ENCODE data around the gene USP16. TPM values are rescaled to one million over a fixed set of nuclear protein-coding genes. Genes with fewer than 3 reads are reported as not detected.

Gene USP16
- total and polyA plus RNA-seq, 2 of the 13 experiments (the other 11 are each of a cell fraction or from before 2014, with no cell fraction given): 16.5 to 46.9 TPM

GRCh38 chr21:28992526-28993292 is 31.8 kb upstream of the USP16 start, which contains the start of gene LTN1 (continued):
- no peak for TF ChIP-seq ZNF737 (CRISPR knock-in tag; IDR thresholded peaks at IDR 0.05; ENCODE audit: borderline replicate concordance)
- no peak for TF ChIP-seq ZNF557 (CRISPR knock-in tag; IDR thresholded peaks at IDR 0.05)
- no peak for TF ChIP-seq ZSCAN30 (CRISPR knock-in tag; IDR thresholded peaks at IDR 0.05)
- TF ChIP-seq AKAP8 (CRISPR knock-in tag; IDR thresholded peaks at IDR 0.05): no peak
- no peak for TF ChIP-seq GMEB2 (CRISPR knock-in tag; IDR thresholded peaks at IDR 0.05; ENCODE audit: low read depth)
- TF ChIP-seq REPIN1 (CRISPR knock-in tag; IDR thresholded peaks at IDR 0.05; ENCODE audit: borderline replicate concordance, low read depth): peak; percentile 69; the same call in 1 of the 2 replicates
- TF ChIP-seq ZNF878 (CRISPR knock-in tag; IDR thresholded peaks at IDR 0.05): no peak
- no peak for TF ChIP-seq ZNF20 (CRISPR knock-in tag; IDR thresholded peaks at IDR 0.05)
- TF ChIP-seq GATAD2A (CRISPR knock-in tag; IDR thresholded peaks at IDR 0.05): peak; percentile 43; the same call in 1 of the 2 replicates
- peak; percentile 52; the same call in 1 of the 2 replicates for TF ChIP-seq MXD1 (CRISPR knock-in tag; IDR thresholded peaks at IDR 0.05)
- no peak for TF ChIP-seq TEF (CRISPR knock-in tag; IDR thresholded peaks at IDR 0.05)
- no peak; the same call in 1 of the 2 replicates for TF ChIP-seq SIX4 (CRISPR knock-in tag; IDR thresholded peaks at IDR 0.05)
- TF ChIP-seq DR1 (CRISPR knock-in tag; IDR thresholded peaks at IDR 0.05): 0 out of 2 replicates have a peak, but pooled peaks have one; percentile 34
- TF ChIP-seq GPN1 (CRISPR knock-in tag; IDR thresholded peaks at IDR 0.05; ENCODE audit: borderline replicate concordance): no peak
- peak; percentile 84 for TF ChIP-seq RBFOX2 (IDR thresholded peaks at IDR 0.05; ENCODE audit: low read depth, low read length)
- peak; percentile 62 for TF ChIP-seq BORCS8-MEF2B (CRISPR knock-in tag; IDR thresholded peaks at IDR 0.05)
- TF ChIP-seq CENPX (CRISPR knock-in tag; IDR thresholded peaks at IDR 0.05): no peak
- no peak for TF ChIP-seq CSRNP1 (CRISPR knock-in tag; IDR thresholded peaks at IDR 0.05)
- TF ChIP-seq SMAD3 (CRISPR knock-in tag; IDR thresholded peaks at IDR 0.05): peak; percentile 46; the same call in 1 of the 2 replicates
- no peak for TF ChIP-seq ZSCAN21 (CRISPR knock-in tag; IDR thresholded peaks at IDR 0.05; ENCODE audit: borderline replicate concordance)
- no peak for TF ChIP-seq NCOA1 (CRISPR knock-in tag; IDR thresholded peaks at IDR 0.05)
- TF ChIP-seq RBM39 (IDR thresholded peaks at IDR 0.05; ENCODE audit: low read depth, low read length, poor library complexity, severe bottlenecking): peak; percentile 81
- peak; percentile 69; the same call in 1 of the 2 replicates for TF ChIP-seq TBX3 (IDR thresholded peaks at IDR 0.05; ENCODE audit: borderline replicate concordance)
- no peak for TF ChIP-seq SUZ12 (IDR thresholded peaks at IDR 0.05; ENCODE audit: low read depth, low read length)

Measured in HepG2 (cell line).